OCI-LY3 (cell line): ENCODE results near the gene ALDOA.
A peak's percentile ranks its signal among the peaks of the same experiment; 100 is the strongest.
"Not testable (repeated sequence)": the region's sequence is repeated elsewhere in the genome, so short reads cannot be mapped to it uniquely, and the experiment has no call there.

Experiments used
- H2AFZ ChIP-seq: fragments of 200-600, 300-600 bp; shearing (Covaris generic); 2 replicates; pipeline ENCODE4 v1.6.0; 2014; ENCODE audit warnings: antibody characterized with exemption, low read depth, low read length
- H3K27ac ChIP-seq: fragments of 200-600, 300-600 bp; sonication (generic); 2 replicates; pipeline ENCODE4 v1.5.1; 2014; ENCODE audit warnings: mild to moderate bottlenecking, low read length, moderate library complexity, mixed read lengths
- H3K27me3 ChIP-seq: fragments of 200-600, 300-600 bp; sonication (generic); 2 replicates; pipeline ENCODE4 v1.6.1; 2014; ENCODE audit warnings: low read depth, low read length, mixed read lengths
- H3K36me3 ChIP-seq: fragments of 200-600, 300-600 bp; sonication (generic); replicated peaks from 2 replicates; pipeline ENCODE3; 2014; ENCODE audit warnings: low read depth, low read length, mixed read lengths
- H3K4me1 ChIP-seq: fragments of 300-600, 200-600 bp; sonication (generic); 2 replicates; pipeline ENCODE4 v1.6.1; 2014; ENCODE audit warnings: low read length, mixed read lengths
- H3K4me2 ChIP-seq: fragments of 200-600, 300-600 bp; sonication (generic); 2 replicates; pipeline ENCODE4 v1.6.1; 2014; ENCODE audit warnings: low read length, mixed read lengths
- H3K4me3 ChIP-seq: fragments of 300-600, 200-600 bp; sonication (generic); 2 replicates; pipeline ENCODE4 v1.5.1; 2014; ENCODE audit warnings: antibody characterized with exemption, mild to moderate bottlenecking, low read length, moderate library complexity
- H3K79me2 ChIP-seq: fragments of 300-600, 200-600 bp; shearing (Covaris generic); 2 replicates; pipeline ENCODE4 v1.6.1; 2014; ENCODE audit warnings: mild to moderate bottlenecking, low read length, mixed read lengths
- H3K9ac ChIP-seq: fragments of 300-600, 200-600 bp; shearing (Covaris generic); 2 replicates; pipeline ENCODE4 v1.6.0; 2014; ENCODE audit warnings: mild to moderate bottlenecking, low read length, moderate library complexity
- H3K9me3 ChIP-seq: fragments of 200-600, 300-600 bp; shearing (Covaris generic); 2 replicates; pipeline ENCODE4 v1.6.1; 2014; ENCODE audit warnings: low read length, mixed read lengths; ENCODE audit not compliant: insufficient read depth
- H4K20me1 ChIP-seq: fragments of 200-600, 300-600 bp; sonication (generic); 2 replicates; pipeline ENCODE4 v1.6.1; 2016; ENCODE audit warnings: low read length, mixed read lengths; ENCODE audit not compliant: insufficient read depth
- EZH2phosphoT487 ChIP-seq: fragments of 200-600 bp; shearing (Covaris generic); IDR thresholded peaks from 2 replicates; pipeline ENCODE4 v1.6.1; 2018; ENCODE audit warnings: antibody characterized with exemption, mixed run types, low read depth
- TF ChIP-seq, protein P1 (sequence below): fragments of 200-600, 300-600 bp; sonication (generic); IDR thresholded peaks from 2 replicates; pipeline ENCODE4 v1.5.1; 2014; ENCODE audit warnings: antibody characterized with exemption, low read length, low read depth

Gene ALDOA

DNA sequence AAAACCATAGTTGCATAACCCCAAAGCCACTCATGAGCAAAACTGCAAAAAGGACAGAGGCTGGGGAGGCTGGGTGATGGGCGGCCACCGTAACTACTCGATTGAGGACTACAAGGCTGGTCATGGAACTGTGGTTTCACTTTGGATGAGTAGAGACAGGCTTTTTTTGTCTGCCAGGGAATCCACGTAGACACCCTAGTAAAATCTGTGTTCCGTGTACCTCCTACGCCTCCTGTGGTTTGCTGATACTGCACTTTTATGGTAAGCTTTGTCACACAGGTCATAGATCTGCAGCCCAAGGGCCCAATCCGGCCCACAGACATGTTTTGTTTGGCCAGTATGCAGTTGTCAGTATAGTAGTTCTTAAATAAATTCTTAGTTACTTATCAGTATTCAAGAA lies 32.3 kb upstream of the ALDOA start:
- H3K27me3 ChIP-seq: peaks cover 5% of the 10 kb centered on the region; the same call in 1 of the 2 replicates
- no peaks in the 10 kb centered on the region for H3K79me2 ChIP-seq
- H3K4me2 ChIP-seq: no peak overlapping the region
- peaks cover 9% of the 10 kb centered on the region for H3K4me1 ChIP-seq
- H3K27ac ChIP-seq: no peak overlapping the region
- H3K9me3 ChIP-seq: no peaks in the 10 kb centered on the region
- H4K20me1 ChIP-seq: no peaks in the 10 kb centered on the region
- no peaks in the 10 kb centered on the region for H3K36me3 ChIP-seq
- H3K9ac ChIP-seq: no peak overlapping the region
- H2AFZ ChIP-seq: no peak overlapping the region
- no peak for TF ChIP-seq EZH2phosphoT487
- TF ChIP-seq, protein P1, sequence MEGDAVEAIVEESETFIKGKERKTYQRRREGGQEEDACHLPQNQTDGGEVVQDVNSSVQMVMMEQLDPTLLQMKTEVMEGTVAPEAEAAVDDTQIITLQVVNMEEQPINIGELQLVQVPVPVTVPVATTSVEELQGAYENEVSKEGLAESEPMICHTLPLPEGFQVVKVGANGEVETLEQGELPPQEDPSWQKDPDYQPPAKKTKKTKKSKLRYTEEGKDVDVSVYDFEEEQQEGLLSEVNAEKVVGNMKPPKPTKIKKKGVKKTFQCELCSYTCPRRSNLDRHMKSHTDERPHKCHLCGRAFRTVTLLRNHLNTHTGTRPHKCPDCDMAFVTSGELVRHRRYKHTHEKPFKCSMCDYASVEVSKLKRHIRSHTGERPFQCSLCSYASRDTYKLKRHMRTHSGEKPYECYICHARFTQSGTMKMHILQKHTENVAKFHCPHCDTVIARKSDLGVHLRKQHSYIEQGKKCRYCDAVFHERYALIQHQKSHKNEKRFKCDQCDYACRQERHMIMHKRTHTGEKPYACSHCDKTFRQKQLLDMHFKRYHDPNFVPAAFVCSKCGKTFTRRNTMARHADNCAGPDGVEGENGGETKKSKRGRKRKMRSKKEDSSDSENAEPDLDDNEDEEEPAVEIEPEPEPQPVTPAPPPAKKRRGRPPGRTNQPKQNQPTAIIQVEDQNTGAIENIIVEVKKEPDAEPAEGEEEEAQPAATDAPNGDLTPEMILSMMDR: no peak
- no peak overlapping the region for H3K4me3 ChIP-seq

GRCh38 chr16:30040221-30040620 lies 25.3 kb upstream of the ALDOA start:
- Histone ChIP-seq H3K79me2 (no peaks in the 10 kb centered on the region), H3K4me3 (no peak overlapping the region), H3K27ac (no peak overlapping the region), H3K4me2 (no peak overlapping the region), H3K9me3 (no peaks in the 10 kb centered on the region), H3K4me1 (peaks cover 2% of the 10 kb centered on the region), H3K27me3 (no peaks in the 10 kb centered on the region), H3K9ac (no peak overlapping the region), H3K36me3 (no peaks in the 10 kb centered on the region), H4K20me1 (no peaks in the 10 kb centered on the region), H2AFZ (no peak overlapping the region)
- no peak for TF ChIP-seq EZH2phosphoT487
- TF ChIP-seq, protein P1: no peak

- not testable (repeated sequence) for H3K36me3 ChIP-seq, H3K4me3 ChIP-seq, H3K27ac ChIP-seq, H3K4me1 ChIP-seq, H3K9ac ChIP-seq, H4K20me1 ChIP-seq, H3K27me3 ChIP-seq, H3K79me2 ChIP-seq, H3K9me3 ChIP-seq, H2AFZ ChIP-seq, H3K4me2 ChIP-seq
These were observed 24.9 kb upstream of the ALDOA start for GRCh38 chr16:30040690-30041089.

DNA sequence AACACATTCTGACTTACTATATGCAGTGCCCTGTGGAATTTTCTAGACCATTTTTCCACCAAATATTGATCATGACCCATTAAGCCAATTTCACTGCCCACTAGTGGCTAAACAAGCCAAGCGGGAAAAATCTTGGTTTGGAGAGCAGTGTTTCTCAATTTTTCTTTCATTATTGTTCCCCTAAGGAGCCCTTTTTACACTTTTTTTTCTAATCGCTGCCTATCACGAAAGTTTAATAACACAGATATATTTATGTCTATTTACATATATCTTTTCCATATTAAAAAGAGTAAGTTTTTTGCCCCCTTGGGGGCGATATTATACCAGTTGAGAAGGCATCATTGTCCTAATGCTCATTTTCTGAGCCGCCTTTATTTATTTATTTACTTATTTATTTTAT lies 23.7 kb upstream of the ALDOA start:
- no peak overlapping the region for H3K4me2 ChIP-seq
- H3K79me2 ChIP-seq: no peaks in the 10 kb centered on the region
- no peak overlapping the region for H3K9ac ChIP-seq
- H2AFZ ChIP-seq: no peak overlapping the region
- H4K20me1 ChIP-seq: no peaks in the 10 kb centered on the region
- H3K4me1 ChIP-seq: no peaks in the 10 kb centered on the region
- no peak overlapping the region for H3K4me3 ChIP-seq
- H3K9me3 ChIP-seq: no peaks in the 10 kb centered on the region
- no peak overlapping the region for H3K27ac ChIP-seq
- peaks cover 5% of the 10 kb centered on the region for H3K27me3 ChIP-seq
- no peaks in the 10 kb centered on the region for H3K36me3 ChIP-seq
- TF ChIP-seq, protein P1: peak; percentile 47
- no peak for TF ChIP-seq EZH2phosphoT487

DNA sequence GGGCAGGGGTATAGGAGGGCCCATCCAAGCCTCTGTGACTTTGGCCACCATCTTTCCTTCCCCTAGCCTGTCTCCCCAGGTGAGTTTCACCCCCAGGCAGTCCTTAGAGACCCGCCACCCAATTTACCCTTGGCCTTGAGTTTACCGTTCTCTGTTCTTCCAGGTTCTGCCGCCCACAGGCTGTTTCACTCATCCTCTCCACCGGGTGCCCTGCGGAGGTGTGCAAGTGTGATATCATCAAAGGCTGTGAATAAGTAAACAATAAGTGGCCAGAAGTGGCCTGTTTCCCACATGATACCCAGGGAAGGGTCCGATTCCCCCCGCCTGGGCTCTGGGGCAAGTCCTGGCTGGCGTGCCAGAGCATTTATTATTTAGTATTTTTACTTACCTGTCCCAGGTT lies 19.4 kb upstream of the ALDOA start:
- Histone ChIP-seq H3K4me1 (no peaks in the 10 kb centered on the region), H2AFZ (no peak overlapping the region), H3K27me3 (peaks cover 7% of the 10 kb centered on the region), H3K9me3 (no peaks in the 10 kb centered on the region), H3K36me3 (no peaks in the 10 kb centered on the region), H3K79me2 (no peaks in the 10 kb centered on the region), H4K20me1 (no peaks in the 10 kb centered on the region), H3K4me3 (no peak overlapping the region), H3K4me2 (no peak overlapping the region), H3K27ac (no peak overlapping the region), H3K9ac (no peak overlapping the region)
- TF ChIP-seq, protein P1: no peak
- TF ChIP-seq EZH2phosphoT487: no peak
